HCT116 (cell line): Measurements from ENCODE around the gene ACACA.

Experiments
- CEBPB ChIP-seq: IDR thresholded peaks from 2 replicates; pipeline ENCODE4 v1.6.1; 2012; ENCODE audit warnings: low read depth
- EZH2 ChIP-seq: fragments of 200-600 bp; sonication (generic); IDR thresholded peaks from 2 replicates; pipeline ENCODE4 v1.6.1; 2017; ENCODE audit warnings: antibody characterized with exemption, mixed run types
- EZH2phosphoT487 ChIP-seq: fragments of 200-600 bp; IDR thresholded peaks from 2 replicates; pipeline ENCODE4 v1.6.1; 2018; ENCODE audit warnings: antibody characterized with exemption, borderline replicate concordance
- POLR2A ChIP-seq: IDR thresholded peaks from 2 replicates; pipeline ENCODE4 v1.7.0; 2011; ENCODE audit warnings: borderline replicate concordance; ENCODE audit not compliant: insufficient read depth, insufficient read length; ENCODE audit errors: extremely low read depth
- RAD21 ChIP-seq: IDR thresholded peaks from 2 replicates; pipeline ENCODE4 v1.6.1; 2012; ENCODE audit warnings: low read depth, mild to moderate bottlenecking
- SRF ChIP-seq: IDR thresholded peaks from 2 replicates; pipeline ENCODE4 v1.6.1; 2012; ENCODE audit warnings: low read depth
- ZFX ChIP-seq: fragments of 450-650 bp; IDR thresholded peaks from 2 replicates; pipeline ENCODE4 v1.6.1; 2017
- TF ChIP-seq, protein P1 (sequence below), 3 experiments: fragments of 200-600 bp in 1 of 3; sonication (generic) in 1 of 3; IDR thresholded peaks in 2 of 3; conservative IDR thresholded peaks in 1 of 3; 2 replicates each; pipeline ENCODE4 v1.5.1; 2012 to 2017; ENCODE audit warnings: low read depth in 2 of 3, low read length in 2 of 3, antibody characterized with exemption in 1 of 3, borderline replicate concordance in 1 of 3, control low read depth in 1 of 3, mild to moderate bottlenecking in 1 of 3, mixed read lengths in 1 of 3, mixed run types in 1 of 3, moderate library complexity in 1 of 3; ENCODE audit not compliant: insufficient read depth in 1 of 3

- TF ChIP-seq POLR2A (no peak), EZH2phosphoT487 (no peak), CEBPB (no peak), EZH2 (no peak), SRF (no peak), ZFX (no peak), RAD21 (no peak)
- TF ChIP-seq, protein P1, sequence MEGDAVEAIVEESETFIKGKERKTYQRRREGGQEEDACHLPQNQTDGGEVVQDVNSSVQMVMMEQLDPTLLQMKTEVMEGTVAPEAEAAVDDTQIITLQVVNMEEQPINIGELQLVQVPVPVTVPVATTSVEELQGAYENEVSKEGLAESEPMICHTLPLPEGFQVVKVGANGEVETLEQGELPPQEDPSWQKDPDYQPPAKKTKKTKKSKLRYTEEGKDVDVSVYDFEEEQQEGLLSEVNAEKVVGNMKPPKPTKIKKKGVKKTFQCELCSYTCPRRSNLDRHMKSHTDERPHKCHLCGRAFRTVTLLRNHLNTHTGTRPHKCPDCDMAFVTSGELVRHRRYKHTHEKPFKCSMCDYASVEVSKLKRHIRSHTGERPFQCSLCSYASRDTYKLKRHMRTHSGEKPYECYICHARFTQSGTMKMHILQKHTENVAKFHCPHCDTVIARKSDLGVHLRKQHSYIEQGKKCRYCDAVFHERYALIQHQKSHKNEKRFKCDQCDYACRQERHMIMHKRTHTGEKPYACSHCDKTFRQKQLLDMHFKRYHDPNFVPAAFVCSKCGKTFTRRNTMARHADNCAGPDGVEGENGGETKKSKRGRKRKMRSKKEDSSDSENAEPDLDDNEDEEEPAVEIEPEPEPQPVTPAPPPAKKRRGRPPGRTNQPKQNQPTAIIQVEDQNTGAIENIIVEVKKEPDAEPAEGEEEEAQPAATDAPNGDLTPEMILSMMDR (IDR thresholded peaks at IDR 0.05 in 2 of 3, conservative IDR thresholded peaks at IDR 0.05 in 1 of 3; ENCODE audit: borderline replicate concordance in 1 of 3, insufficient read depth in 1 of 3, low read depth in 2 of 3, low read length in 2 of 3) = no peak
Measured at GRCh38 chr17:37214416-37214815, 192.2 kb downstream of the ACACA start.
